Mucosa of descending colon (tissue), 3 donors: ENCODE measurements around the gene GNAO1. TPM values are rescaled to one million over a fixed set of nuclear protein-coding genes. Genes with fewer than 3 reads are reported as not detected.
A peak's percentile ranks its signal among the peaks of the same experiment; 100 is the strongest.

ENCODE experiments used
- ATAC-seq: fragments of 200-7000 bp; cut with Tn5 transposase; one replicate; pipeline ENCODE4 v1.9.1; 2020; ENCODE audit warnings: mild to moderate bottlenecking, moderate library complexity
- DNase-seq, 3 donors: peaks; one replicate each; pipeline ENCODE4 v3.0.0-alpha.2; 2020
- H3K36me3 ChIP-seq: fragments of 200-600 bp; one replicate; pipeline ENCODE4 v1.8.0; 2021; ENCODE audit warnings: low read depth, mild to moderate bottlenecking
- H3K4me1 ChIP-seq: fragments of 200-600 bp; one replicate; pipeline ENCODE4 v1.8.0; 2021; ENCODE audit warnings: low read depth, mild to moderate bottlenecking
- H3K4me3 ChIP-seq: fragments of 200-600 bp; one replicate; pipeline ENCODE4 v1.8.0; 2021; ENCODE audit warnings: mild to moderate bottlenecking
- H3K9me3 ChIP-seq: fragments of 200-600 bp; one replicate; pipeline ENCODE4 v1.8.0; 2021; ENCODE audit warnings: mild to moderate bottlenecking
- CTCF ChIP-seq: fragments of 200-600 bp; IDR thresholded peaks from one replicate; pipeline ENCODE4 v1.8.0; 2022; ENCODE audit warnings: antibody characterized with exemption, mild to moderate bottlenecking
- intact Hi-C, 2 donors: fragments of 100-400 bp; cut with DNase I in 1 of 2; cut with micrococcal nuclease in 1 of 2; formaldehyde crosslinking; loops; one replicate each; pipeline versions ENCODE4 v1.11.0 to v1.11.1; 2022; cut with DNase I, micrococcal nuclease
- total RNA-seq, 3 donors: library from RNA; stranded (reverse); fragmentation: NEBNext Ultra II Directional in 2 of 3; extraction: Animal tissue kit (Norgen Biotek cat#: 25700) in 2 of 3; gene quantifications; one replicate each; pipeline versions ENCODE4 v1.2.1 to v1.2.4, GENCODE V29; 2021 to 2023
- donor health status: DM: no; HTN: no; CAD: no; lungs with moderate emphysema.
- donor health status: DM: no; HTN: no; CAD: no.
- donor health status: DM: no; HTN: yes; CAD: no.

Gene GNAO1
- total RNA-seq, 3 donors from 2014 or later: 8.3 to 113 (median 9.8) TPM

GRCh38 chr16:56192986-56193945 lies 2.0 kb downstream of the GNAO1 start:
- intact Hi-C loops: loop anchor here in 1 of 2 donors (10.0 kb wide), 1 partner anchor 72 kb away; no protein-coding TSS in a partner anchor
- peaks cover 3% of the 10 kb centered on the region for H3K4me1 ChIP-seq
- DNase-seq: no peak

GRCh38 chr16:56193951-56194726 lies 2.9 kb downstream of the GNAO1 start:
- no peaks in the 10 kb centered on the region for H3K36me3 ChIP-seq
- no peak overlapping the region for H3K4me3 ChIP-seq
- intact Hi-C loops: loop anchor here in 1 of 2 donors (10.0 kb wide), 1 partner anchor 71 kb away; no protein-coding TSS in a partner anchor
- H3K4me1 ChIP-seq: peaks cover 3% of the 10 kb centered on the region
- TF ChIP-seq CTCF: no peak
- DNase-seq: peak; percentile 62 to 77 (median 74)
- H3K9me3 ChIP-seq: no peaks in the 10 kb centered on the region
- ATAC-seq: peak; percentile 72

More at GRCh38 chr16:56192986-56193945, 2.0 kb downstream of the GNAO1 start:
- no peaks in the 10 kb centered on the region for H3K36me3 ChIP-seq
- no peaks in the 10 kb centered on the region for H3K9me3 ChIP-seq
- no peak for TF ChIP-seq CTCF
- no peak overlapping the region for H3K4me3 ChIP-seq
- no peak for ATAC-seq

- intact Hi-C loops: loop anchor here in 1 of 2 donors (10.0 kb wide), 1 partner anchor 70 kb away; no protein-coding TSS in a partner anchor
- TF ChIP-seq CTCF: no peak
- peaks cover 3% of the 10 kb centered on the region for H3K4me1 ChIP-seq
Observed at GRCh38 chr16:56195151-56195550, 3.9 kb downstream of the GNAO1 start.

GRCh38 chr16:56196381-56196780 lies 5.1 kb downstream of the GNAO1 start:
- Histone ChIP-seq H3K9me3 (no peaks in the 10 kb centered on the region), H3K4me3 (no peak overlapping the region), H3K36me3 (no peaks in the 10 kb centered on the region), H3K4me1 (peaks cover 3% of the 10 kb centered on the region)
- DNase-seq (no peak), ATAC-seq (no peak)
- TF ChIP-seq CTCF: no peak
- intact Hi-C loops: loop anchor here in 1 of 2 donors (10.0 kb wide), 1 partner anchor 68 kb away; no protein-coding TSS in a partner anchor

More at GRCh38 chr16:56195151-56195550, 3.9 kb downstream of the GNAO1 start:
- Histone ChIP-seq H3K36me3 (no peaks in the 10 kb centered on the region), H3K4me3 (no peak overlapping the region), H3K9me3 (no peaks in the 10 kb centered on the region)
- ATAC-seq (no peak), DNase-seq (no peak)

GRCh38 chr16:56197192-56197992 lies 6.1 kb downstream of the GNAO1 start:
- intact Hi-C loops: loop anchor here in 1 of 2 donors (10.0 kb wide), 1 partner anchor 67 kb away; no protein-coding TSS in a partner anchor
- peaks cover 3% of the 10 kb centered on the region for H3K4me1 ChIP-seq
- no peak for DNase-seq
- no peaks in the 10 kb centered on the region for H3K36me3 ChIP-seq
- ATAC-seq: no peak
- H3K4me3 ChIP-seq: no peak overlapping the region
- no peak for TF ChIP-seq CTCF
- H3K9me3 ChIP-seq: no peaks in the 10 kb centered on the region
